HUDEP-2 (cell line): Measurements from ENCODE around the gene EXPH5.

Experiments used
- DNase-seq, 76 experiments: peaks; one replicate each; lab custom pipeline; 2025; ENCODE audit not compliant: unreplicated experiment in 76 of 76; lab: John Stamatoyannopoulos, UW

The EXPH5 gene

GRCh38 chr11:108522318-108522717 is 71.2 kb downstream of the EXPH5 start:
- no peak for DNase-seq

DNA sequence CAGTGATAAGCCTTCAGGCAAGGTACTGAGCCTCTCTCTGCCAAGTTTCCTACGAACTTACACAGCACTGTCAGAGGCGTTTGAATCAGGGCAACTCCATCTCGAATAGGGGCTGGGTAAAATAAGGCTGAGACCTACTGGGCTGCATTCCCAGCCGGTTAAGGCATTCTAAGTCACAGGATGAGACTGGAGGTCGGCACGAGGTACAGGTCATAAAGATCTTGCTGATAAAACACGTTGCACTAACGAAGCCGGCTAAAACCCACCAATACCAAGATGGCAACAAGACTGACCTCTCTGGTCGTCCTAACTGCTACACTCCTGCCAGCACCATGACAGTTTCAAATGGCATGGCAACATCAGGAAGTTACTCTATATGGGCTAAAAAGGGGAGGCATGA is 75.0 kb downstream of the EXPH5 start:
- DNase-seq = no peak

DNA sequence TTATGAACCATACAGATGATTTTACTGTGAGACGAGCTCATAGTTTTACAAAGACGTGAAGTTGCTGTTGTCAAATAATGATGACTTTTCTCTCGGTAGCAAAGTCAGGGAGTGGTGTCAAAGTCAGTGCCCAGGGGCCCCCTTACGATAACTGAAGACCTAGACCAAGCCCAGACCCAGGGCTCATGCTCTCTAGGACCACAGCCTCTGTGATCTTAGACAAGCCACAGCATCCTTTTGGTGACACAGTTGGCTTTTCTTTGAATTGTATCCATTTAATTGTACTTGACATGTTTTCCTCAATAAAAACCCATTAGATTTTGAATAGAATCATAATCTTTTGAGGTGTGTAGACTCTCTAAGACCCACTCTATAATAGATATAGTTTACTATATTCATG is 77.4 kb downstream of the EXPH5 start:
- no peak for DNase-seq

DNA sequence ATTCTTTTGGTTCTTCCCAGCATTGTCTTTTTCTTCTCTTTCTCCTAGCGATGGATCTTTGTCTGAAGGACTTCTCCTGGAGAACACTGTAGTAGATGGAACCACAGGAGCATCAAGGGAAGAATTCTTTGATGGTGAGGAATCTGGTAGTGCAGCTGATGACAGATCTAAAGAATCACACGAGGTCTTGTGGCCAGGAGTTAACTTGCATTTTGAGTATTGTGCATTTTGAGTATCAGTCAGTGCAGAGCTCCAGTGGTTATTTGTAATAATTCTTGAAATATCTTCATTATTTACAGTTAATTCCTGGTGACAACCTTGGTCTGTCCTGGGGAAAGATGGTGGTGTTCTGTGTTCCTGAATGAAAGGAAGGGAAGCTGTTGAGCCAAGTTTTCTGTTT is 80.9 kb downstream of the EXPH5 start:
- DNase-seq = no peak

DNA sequence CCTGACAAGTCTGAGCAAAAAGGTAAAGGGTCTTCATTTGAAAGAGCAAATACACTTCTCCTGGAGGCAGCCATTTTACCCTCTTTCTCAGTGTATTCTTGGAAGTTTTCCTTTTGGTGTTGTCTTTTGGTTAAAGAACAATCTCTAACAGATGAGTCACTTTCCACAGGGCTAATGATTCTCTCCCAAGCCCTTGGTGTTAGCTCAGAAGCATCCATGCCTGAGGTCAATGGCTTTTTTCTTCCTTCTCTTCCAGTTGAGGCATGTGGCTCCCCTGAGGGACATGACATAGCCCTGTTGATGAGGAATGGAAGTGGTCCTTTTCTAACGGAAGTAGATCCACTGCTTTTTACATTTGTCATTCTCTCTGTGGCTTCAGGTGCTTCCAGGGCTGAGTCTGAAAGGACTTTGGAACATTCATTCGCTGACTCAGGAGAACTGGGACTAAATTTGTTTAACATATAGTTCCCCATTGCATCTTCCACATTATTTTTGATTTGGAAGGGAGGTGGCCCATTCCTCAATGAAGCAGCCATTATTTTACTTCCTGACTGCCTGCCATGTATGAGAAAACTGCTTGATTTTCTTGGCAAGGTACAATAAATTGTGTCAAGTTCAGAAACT is 81.6 kb downstream of the EXPH5 start:
- no peak for DNase-seq

GRCh38 chr11:108508653-108509593 is 84.6 kb downstream of the EXPH5 start:
- DNase-seq = no peak

DNA sequence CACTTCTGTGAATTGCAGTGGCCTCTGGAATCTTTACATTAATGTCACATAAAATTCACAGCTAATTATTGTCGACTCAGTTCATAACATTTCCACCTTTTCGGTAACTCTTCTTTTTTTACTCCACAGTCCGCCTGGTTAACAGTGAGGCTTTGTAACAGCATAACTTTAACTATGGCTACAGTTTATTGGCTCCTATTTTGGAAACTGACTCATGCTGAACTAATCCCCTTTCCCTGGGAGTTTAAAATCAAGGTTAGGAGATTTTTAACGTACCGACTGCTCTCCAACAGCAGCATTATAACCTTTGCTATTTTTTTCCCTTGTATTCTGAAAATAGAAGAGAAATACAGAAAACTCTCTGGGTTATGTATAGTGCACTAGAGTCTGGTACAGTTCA is 92.2 kb downstream of the EXPH5 start:
- DNase-seq = no peak

DNA sequence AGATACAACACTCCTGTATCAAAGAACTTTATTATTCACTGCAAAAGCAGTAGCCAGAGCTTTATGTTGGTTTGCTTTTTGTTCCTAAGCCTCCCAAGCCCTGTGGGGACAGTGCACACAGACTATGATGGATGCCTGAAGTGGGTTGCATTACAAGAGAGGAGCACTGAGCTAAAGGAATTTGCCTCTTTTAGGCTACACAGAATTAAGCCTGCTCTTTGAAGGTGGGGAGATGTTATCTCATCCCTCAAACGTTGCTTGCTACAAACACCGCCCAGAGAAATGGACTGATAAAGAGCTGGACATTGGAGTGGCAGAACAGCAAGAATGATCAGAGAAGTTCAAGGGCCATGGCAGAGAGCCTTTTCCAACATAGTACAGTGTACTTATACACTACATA is 92.8 kb downstream of the EXPH5 start:
- DNase-seq = no peak

DNA sequence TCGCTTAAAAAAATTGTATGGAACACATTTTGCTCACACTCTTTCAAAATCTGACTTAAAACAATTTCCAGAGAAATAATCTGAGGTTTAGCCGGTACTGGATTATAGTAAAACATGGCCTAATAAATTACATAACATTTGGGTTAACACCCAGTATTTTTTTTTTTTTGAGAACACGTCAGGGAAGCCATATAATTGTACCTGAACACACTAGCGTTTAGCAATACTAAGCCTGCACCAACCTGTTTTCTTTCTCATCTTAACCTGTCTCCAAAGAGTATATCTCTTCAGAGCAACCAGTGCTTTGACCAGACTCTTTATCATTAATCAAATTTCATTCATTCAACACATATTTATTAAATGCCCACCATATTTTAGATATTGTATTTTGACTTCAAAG is 93.4 kb downstream of the EXPH5 start:
- DNase-seq = no peak

DNA sequence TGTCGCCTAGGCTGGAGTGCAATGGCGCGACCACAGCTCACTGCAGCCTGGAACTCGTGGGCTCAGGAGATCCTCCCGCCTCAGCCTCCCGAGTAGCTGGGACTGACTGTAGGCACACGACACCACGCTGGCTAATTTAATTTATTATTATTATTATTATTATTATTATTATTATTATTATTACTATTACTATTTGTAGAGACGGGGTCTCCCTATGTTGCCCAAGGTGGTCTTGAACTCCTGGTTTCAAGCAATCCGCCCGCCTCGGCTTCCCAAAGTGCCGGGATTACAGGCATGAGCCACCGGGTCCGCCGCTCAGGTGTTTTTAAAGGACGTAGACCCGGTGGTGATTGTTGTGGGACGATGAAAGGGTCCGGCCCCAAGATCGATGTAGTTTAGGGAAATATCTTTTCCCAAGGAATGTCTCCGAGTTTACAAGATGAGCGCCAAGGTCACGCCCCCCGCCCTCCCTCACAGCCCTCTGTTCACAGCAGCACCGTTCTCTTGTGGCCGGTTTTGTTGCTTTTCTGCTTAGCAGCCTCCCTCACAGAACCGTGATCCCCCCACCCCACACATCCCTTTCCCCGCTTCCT is 94.7 kb downstream of the EXPH5 start:
- no peak for DNase-seq

DNA sequence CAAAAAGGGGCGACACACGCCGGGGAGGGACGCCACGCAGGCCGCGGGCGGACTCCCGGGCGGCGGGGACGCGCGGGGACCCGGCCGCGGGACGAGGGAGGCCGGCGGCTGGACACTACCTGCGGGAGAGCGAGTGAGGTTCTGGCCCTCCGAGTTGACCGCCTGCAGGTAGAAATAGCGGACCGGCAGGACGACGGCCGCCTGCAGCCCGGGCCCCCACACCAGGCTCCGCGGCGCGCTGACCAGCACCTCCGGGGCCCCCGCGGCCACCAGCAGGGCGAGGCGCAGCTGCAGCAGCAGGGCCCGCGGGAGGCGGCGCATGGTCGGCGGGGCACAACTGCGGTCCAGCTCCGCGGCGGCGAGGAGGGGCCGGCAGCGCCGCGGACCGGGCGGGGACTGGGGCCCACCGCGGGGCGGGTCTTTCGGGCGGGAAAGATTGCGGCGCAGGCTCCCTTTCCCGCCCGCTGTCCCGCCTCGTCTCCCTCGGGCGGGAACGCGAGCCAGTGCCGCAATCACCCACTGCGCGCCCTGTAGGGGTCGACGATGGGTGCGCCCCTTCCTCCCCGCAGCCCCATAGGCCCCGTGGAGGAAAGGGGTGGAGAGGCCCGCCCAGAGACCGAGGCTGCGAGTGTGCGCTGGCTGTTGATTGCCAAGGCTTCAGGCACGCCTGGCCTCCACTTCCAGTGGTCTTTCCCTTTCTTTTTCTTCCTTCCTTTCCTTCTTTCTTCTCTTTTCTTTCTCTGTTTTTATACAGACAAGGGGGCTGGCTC is 95.3 kb downstream of the EXPH5 start, which contains the start of gene POGLUT3:
Gene POGLUT3 (minus strand): TSS at position 339 of the 770 bp plus-strand sequence. CDS start 18 bp downstream, at position 321.
- peak in 4 of 76 experiments; percentile 6 to 22 (median 14) for DNase-seq

GRCh38 chr11:108497317-108498045 is 96.1 kb downstream of the EXPH5 start:
- peak in 14 of 76 experiments; percentile 5 to 38 (median 14) for DNase-seq

DNA sequence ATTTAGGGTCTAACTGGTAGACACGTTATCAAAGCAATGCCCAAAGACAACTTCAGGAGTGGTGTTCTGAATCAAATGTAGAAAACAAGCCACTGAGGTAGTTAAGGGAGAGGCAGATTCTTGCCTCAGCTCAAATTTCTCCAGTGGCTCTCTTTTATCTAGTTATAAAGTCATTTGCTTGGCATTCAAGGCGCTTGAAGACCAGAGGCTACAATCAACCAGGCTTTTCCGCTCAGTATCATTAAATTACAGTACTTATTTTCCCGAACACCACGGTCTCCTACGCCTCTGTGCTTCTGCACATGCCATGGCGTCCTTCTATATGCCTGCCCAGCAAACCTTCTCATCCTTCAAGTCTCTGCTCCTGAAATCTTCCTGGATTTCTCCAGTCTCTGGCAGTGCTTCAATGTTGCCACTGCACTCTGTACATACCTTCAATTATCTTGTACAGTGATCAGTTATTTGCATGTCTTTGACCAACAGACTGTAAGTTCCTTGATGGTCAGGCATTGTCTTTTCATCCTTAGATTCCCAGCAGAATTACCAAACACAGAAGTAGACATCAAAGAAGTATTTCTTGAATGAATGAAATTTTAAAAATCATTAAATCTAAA is 96.8 kb downstream of the EXPH5 start:
- DNase-seq = no peak

DNA sequence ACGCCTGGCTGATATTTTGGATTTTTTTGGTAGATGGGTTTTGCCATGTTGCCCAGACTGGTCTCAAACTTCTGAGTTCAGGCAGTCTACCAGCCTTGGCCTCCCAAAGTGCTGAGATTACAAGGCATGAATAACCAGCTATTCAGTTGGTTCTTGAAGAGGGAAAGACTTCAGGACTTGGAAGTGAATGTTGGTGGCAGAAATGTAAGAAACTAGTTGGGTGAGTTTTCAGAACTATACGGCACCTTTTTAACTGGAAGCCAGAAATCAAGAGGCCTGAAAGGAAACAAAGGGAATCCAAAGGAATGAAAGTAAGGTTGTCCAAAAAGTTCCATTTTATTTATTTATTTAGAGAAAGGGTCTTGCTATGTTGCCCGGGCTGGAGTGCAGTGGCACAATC is 98.2 kb downstream of the EXPH5 start:
- DNase-seq = no peak

DNA sequence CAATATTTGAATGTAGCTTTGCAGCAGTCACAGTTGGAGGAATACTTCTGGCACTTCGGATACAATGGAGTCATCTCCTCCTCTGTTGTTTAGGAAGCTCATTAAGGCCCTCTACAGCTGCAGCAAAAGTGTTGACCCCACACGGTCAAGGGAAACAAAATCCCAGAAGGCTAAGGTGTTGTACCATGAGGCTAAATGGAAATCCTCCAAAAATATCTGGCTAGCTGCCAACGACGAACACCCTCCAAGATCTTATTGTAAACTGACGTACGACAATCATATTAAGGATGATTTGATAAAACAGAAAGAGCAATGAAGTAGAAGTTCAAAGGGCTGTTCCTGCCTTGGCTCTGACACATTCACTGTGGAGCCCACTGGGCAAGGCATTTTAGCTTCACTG is 99.4 kb downstream of the EXPH5 start:
- no peak for DNase-seq

DNA sequence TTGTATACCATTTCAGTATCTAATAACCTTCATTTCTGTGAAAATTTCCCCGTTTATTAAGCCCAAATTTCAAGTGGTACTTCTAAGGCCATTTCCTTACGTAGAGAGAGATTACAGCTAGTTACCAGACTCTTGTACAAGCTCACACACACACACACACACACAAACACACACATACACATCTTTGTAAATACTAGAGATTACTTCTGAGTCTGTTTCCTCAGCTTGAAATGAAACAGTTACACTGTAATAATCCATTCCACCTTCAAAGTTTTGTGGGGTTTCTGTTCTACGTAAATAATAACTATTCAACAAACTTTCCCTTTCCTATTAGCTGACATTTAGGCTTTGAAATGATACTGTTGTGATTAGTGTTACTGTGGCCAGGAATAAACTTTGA is 101.6 kb downstream of the EXPH5 start:
- no peak for DNase-seq

- DNase-seq = no peak
These were observed 106.7 kb downstream of the EXPH5 start for GRCh38 chr11:108486828-108487227.

DNA sequence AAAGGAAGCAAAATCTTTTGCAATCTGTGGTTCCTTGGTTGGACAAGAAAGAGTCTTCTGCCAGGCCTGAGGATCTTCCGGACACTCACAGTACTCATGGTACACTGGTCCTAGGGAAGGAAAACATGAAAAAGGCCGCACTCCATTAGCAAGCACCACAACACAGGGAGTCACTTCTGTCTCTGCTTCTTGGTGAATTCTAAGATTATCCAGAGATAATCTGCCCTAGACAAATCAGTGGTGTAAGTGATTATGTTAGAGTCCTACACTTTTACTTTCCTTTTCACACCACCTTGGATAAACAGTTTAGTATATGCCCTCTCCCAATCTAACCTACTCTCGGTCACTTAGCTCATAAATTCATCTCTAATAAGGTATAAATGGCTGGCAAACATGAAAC is 107.2 kb downstream of the EXPH5 start:
- no peak for DNase-seq

DNA sequence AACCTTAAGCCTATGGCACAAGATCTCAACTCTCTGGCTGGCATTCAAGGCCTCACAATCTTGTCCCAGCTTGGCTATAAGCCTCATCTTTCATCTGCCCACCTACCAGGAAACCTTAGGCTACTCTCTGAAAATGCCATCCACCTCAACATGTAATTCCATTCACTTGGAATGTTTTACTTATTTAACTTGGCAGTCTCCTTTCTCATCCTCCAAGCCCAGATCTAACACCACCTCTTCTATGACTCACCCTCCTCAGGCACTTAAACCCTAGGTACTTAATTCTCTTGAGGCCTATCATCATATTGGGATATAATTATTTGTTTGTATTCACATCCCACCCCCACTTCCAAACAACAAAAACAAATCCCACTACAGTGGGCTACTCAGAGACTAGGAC is 110.4 kb downstream of the EXPH5 start:
- no peak for DNase-seq
